Right cardiac atrium (tissue), 5 donors: ENCODE measurements around the gene TNIP1. TPM values are rescaled to one million over a fixed set of nuclear protein-coding genes. Genes with fewer than 3 reads are reported as not detected.
A peak's percentile ranks its signal among the peaks of the same experiment; 100 is the strongest.

Experiments used
- ATAC-seq, 2 donors: fragments of 200-7000 bp; cut with Tn5 transposase; one replicate each; pipeline versions ENCODE4 v1.8.0 to v1.9.1; 2020; ENCODE audit warnings: moderate library complexity in 2 of 2, mild to moderate bottlenecking in 1 of 2
- DNase-seq, 3 donors: peaks; one replicate each; pipeline ENCODE4 v3.0.0-alpha.2; 2020
- H3K27ac ChIP-seq: one replicate; pipeline ENCODE4 v1.5.1; 2013; ENCODE audit warnings: mild to moderate bottlenecking, low read length, control low read depth, moderate library complexity
- H3K27me3 ChIP-seq: one replicate; pipeline ENCODE4 v1.6.1; 2013; ENCODE audit not compliant: control insufficient read depth, insufficient read depth
- H3K4me1 ChIP-seq: one replicate; pipeline ENCODE4 v1.6.1; 2013; ENCODE audit warnings: low read length; ENCODE audit not compliant: control insufficient read depth, insufficient read depth
- H3K4me3 ChIP-seq: one replicate; pipeline ENCODE4 v1.5.1; 2013; ENCODE audit warnings: low read length, control low read depth
- H3K9me3 ChIP-seq: one replicate; pipeline ENCODE4 v1.6.1; 2013; ENCODE audit warnings: low read length; ENCODE audit not compliant: control insufficient read depth
- WGBS: extraction: QIAGEN DNeasy Blood & Tissue Kit; methylation state at CpG from one replicate; pipeline ENCODE4 v1.1.7; 2013; 5-methylcytosine and 5-hydroxymethylcytosine counted together
- intact Hi-C, 4 donors: fragments of 100-400 bp; cut with DNase I; formaldehyde crosslinking; loops; one replicate each; pipeline versions ENCODE4 v1.11.0 to v1.14.0; 2022 to 2023
- polyA plus RNA-seq: library from polyadenylated mRNA; stranded (reverse); fragments of 200-250 nt; gene quantifications from one replicate; pipeline ENCODE4 v1.2.3, GENCODE V29; 2013
- total RNA-seq, 4 donors: library from RNA; stranded (reverse); fragmentation: NEBNext Ultra II Directional; extraction: Animal tissue kit (Norgen Biotek cat#: 25700); gene quantifications; one replicate each; pipeline ENCODE4 v1.2.1, GENCODE V29; 2021
- donor health status: healthy with polysubstance abuse.
- donor health status: DM: no; HTN: yes; CAD: no.
- donor health status: DM: no; HTN: no; CAD: no.
- donor health status: DM: no; HTN: yes; CAD: no; lungs with severe emphysema.
- donor health status: DM: yes; HTN: yes; CAD: no.

TNIP1 gene
- total and polyA plus RNA-seq, 5 donors, result 71.5 to 98.2 (median 77.5) TPM

- no peak overlapping the region for H3K27ac ChIP-seq
- intact Hi-C loops, result no loop called here
- no peaks in the 10 kb centered on the region for H3K27me3 ChIP-seq
- DNase-seq (no peak), ATAC-seq (no peak)
- no peak overlapping the region for H3K4me3 ChIP-seq
- H3K4me1 ChIP-seq, result peaks cover 38% of the 10 kb centered on the region
- 98% methylated on average over 2 of the region's 2 CpGs for WGBS
- no peaks in the 10 kb centered on the region for H3K9me3 ChIP-seq
Measured at GRCh38 chr5:151073280-151073679, 7.6 kb downstream of the TNIP1 start.

GRCh38 chr5:151072630-151073025 is 8.2 kb downstream of the TNIP1 start:
- Histone ChIP-seq H3K9me3 (no peaks in the 10 kb centered on the region), H3K4me1 (peaks cover 42% of the 10 kb centered on the region), H3K27me3 (no peaks in the 10 kb centered on the region), H3K4me3 (no peak overlapping the region), H3K27ac (no peak overlapping the region)
- intact Hi-C loops, result no loop called here
- no peak for DNase-seq
- no peak for ATAC-seq
- WGBS, result 84% methylated on average over 5 of the region's 5 CpGs

- ATAC-seq (peak in 1 of 2 donors; percentile 11), DNase-seq (no peak)
- Histone ChIP-seq H3K4me3 (no peak overlapping the region), H3K9me3 (no peaks in the 10 kb centered on the region), H3K27me3 (no peaks in the 10 kb centered on the region), H3K27ac (no peak overlapping the region), H3K4me1 (peaks cover 47% of the 10 kb centered on the region)
- intact Hi-C loops, result no loop called here
- 88% methylated on average over 10 of the region's 10 CpGs for WGBS
Measured at GRCh38 chr5:151071848-151072629, 8.8 kb downstream of the TNIP1 start.

- intact Hi-C loops, result no loop called here
- no peak overlapping the region for H3K27ac ChIP-seq
- DNase-seq (no peak), ATAC-seq (no peak)
- peaks cover 49% of the 10 kb centered on the region for H3K4me1 ChIP-seq
- H3K4me3 ChIP-seq, result no peak overlapping the region
- WGBS, result 95% methylated on average over 4 of the region's 4 CpGs
- no peaks in the 10 kb centered on the region for H3K27me3 ChIP-seq
- H3K9me3 ChIP-seq, result no peaks in the 10 kb centered on the region
Measured at GRCh38 chr5:151071021-151071420, 9.8 kb downstream of the TNIP1 start.

GRCh38 chr5:151070449-151070848 is 10.4 kb downstream of the TNIP1 start:
- peaks cover 47% of the 10 kb centered on the region for H3K4me1 ChIP-seq
- ATAC-seq, result no peak

GRCh38 chr5:151068433-151069197 is 12.2 kb downstream of the TNIP1 start:
- no peaks in the 10 kb centered on the region for H3K9me3 ChIP-seq
- DNase-seq, result no peak
- intact Hi-C loops, result no loop called here
- peak; percentile 26 to 47 for ATAC-seq
- H3K27ac ChIP-seq, result peak overlapping the region; percentile 9
- H3K4me1 ChIP-seq, result peaks cover 53% of the 10 kb centered on the region
- no peak overlapping the region for H3K4me3 ChIP-seq
- no peaks in the 10 kb centered on the region for H3K27me3 ChIP-seq
- 40% methylated on average over 12 of the region's 12 CpGs for WGBS

More at GRCh38 chr5:151070449-151070848, 10.4 kb downstream of the TNIP1 start:
- DNase-seq, result no peak
- Histone ChIP-seq H3K27me3 (no peaks in the 10 kb centered on the region), H3K9me3 (no peaks in the 10 kb centered on the region), H3K27ac (no peak overlapping the region), H3K4me3 (no peak overlapping the region)
- intact Hi-C loops, result no loop called here
- 75% methylated on average over 2 of the region's 2 CpGs for WGBS

- ATAC-seq, result no peak
- Histone ChIP-seq H3K27ac (peak overlapping the region; percentile 9), H3K4me1 (peaks cover 58% of the 10 kb centered on the region), H3K4me3 (no peak overlapping the region), H3K27me3 (no peaks in the 10 kb centered on the region), H3K9me3 (no peaks in the 10 kb centered on the region)
- intact Hi-C loops, result no loop called here
- DNase-seq, result no peak
- WGBS, result 68% methylated on average over 14 of the region's 14 CpGs
Measured at GRCh38 chr5:151067632-151068432, 13.0 kb downstream of the TNIP1 start.

GRCh38 chr5:151066920-151067319 is 13.9 kb downstream of the TNIP1 start:
- Histone ChIP-seq H3K27me3 (no peaks in the 10 kb centered on the region), H3K27ac (no peak overlapping the region), H3K4me3 (no peak overlapping the region), H3K4me1 (peaks cover 56% of the 10 kb centered on the region), H3K9me3 (no peaks in the 10 kb centered on the region)
- no peak for ATAC-seq
- intact Hi-C loops, result no loop called here
- WGBS, result 57% methylated on average over 6 of the region's 6 CpGs
- DNase-seq, result no peak

- H3K9me3 ChIP-seq, result no peaks in the 10 kb centered on the region
- H3K4me3 ChIP-seq, result no peak overlapping the region
- no peak for DNase-seq
- peaks cover 51% of the 10 kb centered on the region for H3K4me1 ChIP-seq
- 94% methylated on average over 1 of the region's 1 CpG for WGBS
- no peak for ATAC-seq
- no peak overlapping the region for H3K27ac ChIP-seq
- H3K27me3 ChIP-seq, result no peaks in the 10 kb centered on the region
- intact Hi-C loops, result no loop called here
Measured at GRCh38 chr5:151065609-151066008, 15.2 kb downstream of the TNIP1 start.

- WGBS, result 97% methylated on average over 12 of the region's 12 CpGs
- Histone ChIP-seq H3K9me3 (no peaks in the 10 kb centered on the region), H3K27me3 (no peaks in the 10 kb centered on the region), H3K4me3 (no peak overlapping the region), H3K27ac (no peak overlapping the region), H3K4me1 (peaks cover 55% of the 10 kb centered on the region)
- no peak for ATAC-seq
- DNase-seq, result no peak
- intact Hi-C loops, result no loop called here
Measured at GRCh38 chr5:151064916-151065499, 15.8 kb downstream of the TNIP1 start.
